Common myeloid progenitor, CD34-positive (primary cell): ENCODE measurements around the gene SMC1B.

Source experiments
- CTCF ChIA-PET: fragments of 350-600 bp; sonication (Branson Sonifier 250); formaldehyde crosslinking; loops from one replicate; lab custom pipeline; 2021; ENCODE audit warnings: antibody characterized with exemption; lab: Charles Lee
- POLR2A ChIA-PET: fragments of 350-600 bp; sonication (Branson Sonifier 250); formaldehyde crosslinking; loops from one replicate; lab custom pipeline; 2021; ENCODE audit warnings: antibody characterized with exemption; lab: Charles Lee
- DNase-seq, 3 donors: peaks; one replicate each; pipeline versions ENCODE4 v3.0.0 to v3.0.0-alpha.2; 2013
- H3K27ac ChIP-seq, 2 experiments: 1 replicate in 1 of 2; 2 replicates in 1 of 2; pipeline ENCODE4 v1.7.0; 2013; ENCODE audit warnings: inconsistent platforms in 2 of 2, low read length in 2 of 2, mild to moderate bottlenecking in 2 of 2, low read depth in 1 of 2, moderate library complexity in 1 of 2; ENCODE audit not compliant: severe bottlenecking in 2 of 2, insufficient read depth in 1 of 2, poor library complexity in 1 of 2
- H3K27me3 ChIP-seq, 5 experiments: replicated peaks in 2 of 5; 1 replicate in 3 of 5; 2 replicates in 2 of 5; pipeline versions ENCODE4 v1.6.1 to v1.7.0; 2013; ENCODE audit warnings: low read length in 4 of 5, mild to moderate bottlenecking in 2 of 5, moderate library complexity in 2 of 5, inconsistent platforms in 1 of 5; ENCODE audit not compliant: insufficient read depth in 5 of 5, control insufficient read depth in 4 of 5
- H3K36me3 ChIP-seq, 4 experiments: 1 replicate in 2 of 4; 2 replicates in 2 of 4; pipeline versions ENCODE4 v1.6.1 to v1.7.0; 2013; ENCODE audit warnings: low read length in 3 of 4, control low read depth in 1 of 4, mild to moderate bottlenecking in 1 of 4; ENCODE audit not compliant: control insufficient read depth in 4 of 4, insufficient read depth in 4 of 4
- H3K4me1 ChIP-seq, 4 experiments: 1 replicate in 3 of 4; 2 replicates in 1 of 4; pipeline versions ENCODE4 v1.6.1 to v1.7.1; 2013; ENCODE audit warnings: low read length in 3 of 4, mild to moderate bottlenecking in 3 of 4, control low read depth in 1 of 4, inconsistent platforms in 1 of 4, moderate library complexity in 1 of 4; ENCODE audit not compliant: control insufficient read depth in 4 of 4, insufficient read depth in 4 of 4; ENCODE audit errors: control extremely low read depth in 1 of 4
- H3K4me3 ChIP-seq, 7 experiments: 1 replicate in 4 of 7; 2 replicates in 3 of 7; pipeline versions ENCODE4 v1.5.1 to v1.7.0; 2013; ENCODE audit warnings: mild to moderate bottlenecking in 7 of 7, low read length in 6 of 7, moderate library complexity in 6 of 7, inconsistent platforms in 2 of 7, low read depth in 2 of 7, control low read depth in 1 of 7; ENCODE audit not compliant: insufficient read depth in 4 of 7, control insufficient read depth in 1 of 7; ENCODE audit errors: extremely low read depth in 1 of 7
- H3K9me3 ChIP-seq, 5 experiments: 1 replicate in 4 of 5; 2 replicates in 1 of 5; pipeline versions ENCODE4 v1.6.1 to v1.7.1; 2013; ENCODE audit warnings: low read length in 4 of 5, mild to moderate bottlenecking in 2 of 5, inconsistent platforms in 1 of 5, low read depth in 1 of 5, moderate library complexity in 1 of 5; ENCODE audit not compliant: control insufficient read depth in 4 of 5, insufficient read depth in 2 of 5; ENCODE audit errors: control extremely low read depth in 1 of 5
- WGBS: methylation state at CpG from one replicate; pipeline ENCODE4 v1.1.5; 2013; ENCODE audit not compliant: insufficient coverage; 5-methylcytosine and 5-hydroxymethylcytosine counted together

The SMC1B gene

GRCh38 chr22:45407793-45408192 lies 5.6 kb downstream of the SMC1B start:
- no peaks in the 10 kb centered on the region for H3K27me3 ChIP-seq
- H3K4me3 ChIP-seq, result no peak overlapping the region
- DNase-seq, result no peak
- no peak overlapping the region for H3K27ac ChIP-seq
- ChIA-PET CTCF (interaction anchor here (1.0 to 1.6 kb wide), 2 partner anchors 14 to 72 kb away, joined by 3 read pairs; no protein-coding TSS in a partner anchor), POLR2A (no interaction called here)
- 100% methylated on average over 1 of the region's 5 CpGs for WGBS
- no peaks in the 10 kb centered on the region for H3K4me1 ChIP-seq
- no peaks in the 10 kb centered on the region for H3K9me3 ChIP-seq
- H3K36me3 ChIP-seq, result no peaks in the 10 kb centered on the region

DNA sequence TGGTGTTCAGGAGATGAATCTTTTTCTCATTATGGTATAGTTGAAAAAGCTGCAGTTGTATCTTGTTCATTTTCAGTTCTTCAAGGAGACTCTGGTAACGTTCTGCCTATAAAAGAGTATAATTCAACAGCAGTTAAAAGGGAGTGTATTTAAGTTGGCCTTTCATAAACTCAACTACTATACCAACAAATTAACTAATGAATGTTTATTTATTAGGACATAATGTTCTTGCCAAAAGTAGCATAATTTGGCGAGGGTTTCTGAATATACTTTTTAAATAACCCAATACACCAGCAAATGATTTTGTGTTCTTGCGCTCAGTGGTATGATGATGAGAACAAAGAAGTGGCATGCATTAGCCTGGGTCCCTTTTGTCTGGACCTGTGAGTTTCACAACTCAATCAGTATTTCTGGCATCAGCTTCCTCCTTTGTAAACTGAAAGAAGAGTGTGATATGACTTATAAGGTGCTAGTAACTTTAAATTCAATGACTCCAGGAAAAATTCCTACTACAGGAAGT lies 10.9 kb downstream of the SMC1B start:
- no CpG with 5 or more reads among the region's 3 CpGs for WGBS
- Histone ChIP-seq H3K9me3 (peaks cover 0 to 4% (median under 1%) of the 10 kb centered on the region in 5 experiments), H3K36me3 (no peaks in the 10 kb centered on the region), H3K27me3 (no peaks in the 10 kb centered on the region), H3K4me3 (no peak overlapping the region), H3K4me1 (no peaks in the 10 kb centered on the region), H3K27ac (no peak overlapping the region)
- CTCF ChIA-PET, result interaction anchor here (0.9 to 1.1 kb wide), 2 partner anchors 11 to 31 kb away, joined by 3 to 4 read pairs; partner anchors contain the start of genes RIBC2 and SMC1B
- no peak for DNase-seq
- POLR2A ChIA-PET, result no interaction called here

DNA sequence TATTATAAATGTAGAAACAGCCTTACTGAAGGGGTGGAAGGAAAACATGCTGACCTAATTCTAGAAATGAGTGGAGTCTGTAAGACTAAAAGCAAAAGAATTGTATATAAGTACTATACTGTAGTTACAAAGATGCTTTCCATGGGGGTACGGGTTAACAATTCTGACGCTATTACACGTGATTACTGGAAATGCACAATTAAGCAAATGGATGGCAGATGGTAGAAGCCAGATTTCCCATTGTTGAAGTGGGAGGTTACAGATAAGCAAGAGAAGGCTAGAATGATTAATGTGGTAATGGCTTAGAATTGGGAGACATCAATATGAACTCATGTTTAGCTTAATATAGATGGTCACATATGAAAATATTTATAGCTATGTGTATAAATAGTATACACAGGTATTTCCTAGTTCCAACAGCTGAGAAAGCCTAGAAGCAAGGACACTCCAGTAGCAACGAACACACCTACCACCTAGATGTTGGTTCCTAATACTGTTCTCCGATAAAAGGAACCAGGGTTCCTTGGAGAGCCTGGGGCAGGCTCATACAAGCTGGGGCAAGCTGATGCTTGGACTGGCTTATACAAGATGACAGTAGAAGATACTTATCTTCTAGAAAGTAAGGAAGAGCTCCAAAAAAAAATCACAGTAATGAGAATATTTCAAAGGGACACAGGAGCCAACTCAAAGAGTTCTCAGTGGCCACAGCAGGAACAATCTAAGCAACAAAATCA lies 13.5 kb downstream of the SMC1B start:
- WGBS, result 97% methylated on average over 5 of the region's 5 CpGs

GRCh38 chr22:45398214-45398613 lies 15.2 kb downstream of the SMC1B start:
- Histone ChIP-seq H3K36me3 (no peaks in the 10 kb centered on the region), H3K27ac (no peak overlapping the region), H3K27me3 (no peaks in the 10 kb centered on the region), H3K9me3 (peaks cover 0 to 5% (median 3%) of the 10 kb centered on the region in 5 experiments), H3K4me1 (no peaks in the 10 kb centered on the region), H3K4me3 (no peak overlapping the region)
- no peak for DNase-seq
- POLR2A ChIA-PET, result no interaction called here
- CTCF ChIA-PET, result interaction anchor here (0.8 kb wide), 1 partner anchor 62 kb away, joined by 3 read pairs; no protein-coding TSS in a partner anchor
- 95% methylated on average over 13 of the region's 13 CpGs for WGBS

More for the DNA sequence above, 13.5 kb downstream of the SMC1B start:
- no peak overlapping the region for H3K27ac ChIP-seq
- H3K36me3 ChIP-seq, result no peaks in the 10 kb centered on the region
- ChIA-PET CTCF (no interaction called here), POLR2A (no interaction called here)
- peaks cover 0 to 5% (median 3%) of the 10 kb centered on the region in 5 experiments for H3K9me3 ChIP-seq
- no peaks in the 10 kb centered on the region for H3K4me1 ChIP-seq
- no peaks in the 10 kb centered on the region for H3K27me3 ChIP-seq
- no peak overlapping the region for H3K4me3 ChIP-seq
- no peak for DNase-seq

DNA sequence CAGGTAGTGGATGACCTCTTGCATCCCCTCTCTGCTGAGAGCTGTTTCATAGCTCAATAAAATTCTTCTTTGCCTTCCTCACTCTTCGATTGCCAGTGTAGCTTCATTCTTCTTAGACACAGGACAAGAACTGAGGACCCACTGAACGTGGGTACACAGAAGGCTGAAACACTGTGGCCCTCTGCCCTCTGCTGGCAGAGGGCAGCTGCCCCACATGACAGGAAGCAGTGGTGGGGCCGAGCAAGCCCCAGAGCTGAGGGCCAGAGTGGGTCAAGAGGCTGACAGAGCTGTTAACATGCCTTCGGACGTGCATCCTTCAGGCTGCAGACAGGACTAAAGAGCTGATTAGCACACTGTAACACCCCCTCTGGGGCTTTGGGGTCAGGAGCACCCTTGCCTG lies 15.6 kb downstream of the SMC1B start:
- H3K9me3 ChIP-seq, result peaks cover 0 to 5% (median 3%) of the 10 kb centered on the region in 5 experiments
- H3K4me3 ChIP-seq, result no peak overlapping the region
- 84% methylated on average over 5 of the region's 5 CpGs for WGBS
- H3K4me1 ChIP-seq, result no peaks in the 10 kb centered on the region
- DNase-seq, result no peak
- ChIA-PET CTCF (interaction anchor here (0.8 to 1.0 kb wide), 2 partner anchors 18 to 61 kb away, joined by 3 read pairs; no protein-coding TSS in a partner anchor), POLR2A (no interaction called here)
- no peaks in the 10 kb centered on the region for H3K36me3 ChIP-seq
- no peaks in the 10 kb centered on the region for H3K27me3 ChIP-seq
- no peak overlapping the region for H3K27ac ChIP-seq

GRCh38 chr22:45389546-45389945 lies 23.9 kb downstream of the SMC1B start:
- POLR2A ChIA-PET, result no interaction called here
- H3K4me1 ChIP-seq, result no peaks in the 10 kb centered on the region
- no peak overlapping the region for H3K4me3 ChIP-seq
- H3K36me3 ChIP-seq, result no peaks in the 10 kb centered on the region
- H3K27me3 ChIP-seq, result peaks cover 0 to 2% (median 0%) of the 10 kb centered on the region in 5 experiments
- H3K27ac ChIP-seq, result no peak overlapping the region
- DNase-seq, result no peak
- CTCF ChIA-PET, result interaction anchor here (2.3 kb wide), 1 partner anchor 20 kb away, joined by 5 read pairs; no protein-coding TSS in a partner anchor
- no CpG with 5 or more reads among the region's 3 CpGs for WGBS
- no peaks in the 10 kb centered on the region for H3K9me3 ChIP-seq

GRCh38 chr22:45381348-45381747 lies 32.1 kb downstream of the SMC1B start:
- WGBS, result 100% methylated on average over 2 of the region's 2 CpGs
- Histone ChIP-seq H3K9me3 (no peaks in the 10 kb centered on the region), H3K4me1 (peaks cover 0 to 9% (median 2%) of the 10 kb centered on the region in 4 experiments), H3K4me3 (no peak overlapping the region), H3K27me3 (no peaks in the 10 kb centered on the region), H3K27ac (no peak overlapping the region), H3K36me3 (no peaks in the 10 kb centered on the region)
- POLR2A ChIA-PET, result no interaction called here
- CTCF ChIA-PET, result interaction anchor here (1.0 to 1.8 kb wide), 2 partner anchors 10 to 61 kb away, joined by 3 to 8 read pairs; no protein-coding TSS in a partner anchor
- DNase-seq, result no peak
